Measurements from ENCODE around the gene UMAD1.
"Not testable (repeated sequence)": the region's sequence is repeated elsewhere in the genome, so short reads cannot be mapped to it uniquely, and the experiment has no call there.

The UMAD1 gene

DNA sequence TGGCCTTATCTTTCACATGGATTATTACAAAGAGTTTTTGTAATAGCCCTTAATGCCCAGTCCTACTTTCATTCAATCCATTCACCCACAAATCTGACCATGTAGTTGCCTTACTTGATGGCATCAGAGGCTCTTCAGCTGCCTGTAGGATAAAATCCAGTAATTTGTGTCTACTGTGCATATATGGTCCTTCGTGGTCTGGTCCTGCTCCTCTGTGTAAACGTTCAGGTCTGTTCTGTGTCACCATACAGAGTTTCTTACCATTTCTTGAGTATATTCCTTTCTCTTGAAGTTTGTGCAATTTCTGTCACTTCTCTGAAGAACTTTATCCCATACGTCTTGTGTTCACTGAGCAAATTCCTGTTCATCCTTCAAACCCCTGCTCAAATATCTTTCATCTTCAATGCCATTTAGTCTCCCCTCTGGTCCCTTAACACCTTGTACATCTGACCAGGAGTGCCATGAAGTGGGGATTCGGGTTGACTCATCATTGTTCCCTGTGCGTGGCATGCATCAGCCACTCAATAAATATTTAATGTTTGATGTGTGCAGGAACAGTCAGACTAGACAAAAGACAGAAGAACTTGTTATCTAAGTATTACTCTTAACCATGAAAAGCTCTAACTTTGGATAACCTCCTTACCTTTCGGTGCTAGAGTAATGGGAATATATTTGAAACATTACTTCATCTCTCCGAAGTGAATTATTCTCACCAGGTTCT is 176.4 kb downstream of the UMAD1 start:
- TF ChIP-seq, protein P1, sequence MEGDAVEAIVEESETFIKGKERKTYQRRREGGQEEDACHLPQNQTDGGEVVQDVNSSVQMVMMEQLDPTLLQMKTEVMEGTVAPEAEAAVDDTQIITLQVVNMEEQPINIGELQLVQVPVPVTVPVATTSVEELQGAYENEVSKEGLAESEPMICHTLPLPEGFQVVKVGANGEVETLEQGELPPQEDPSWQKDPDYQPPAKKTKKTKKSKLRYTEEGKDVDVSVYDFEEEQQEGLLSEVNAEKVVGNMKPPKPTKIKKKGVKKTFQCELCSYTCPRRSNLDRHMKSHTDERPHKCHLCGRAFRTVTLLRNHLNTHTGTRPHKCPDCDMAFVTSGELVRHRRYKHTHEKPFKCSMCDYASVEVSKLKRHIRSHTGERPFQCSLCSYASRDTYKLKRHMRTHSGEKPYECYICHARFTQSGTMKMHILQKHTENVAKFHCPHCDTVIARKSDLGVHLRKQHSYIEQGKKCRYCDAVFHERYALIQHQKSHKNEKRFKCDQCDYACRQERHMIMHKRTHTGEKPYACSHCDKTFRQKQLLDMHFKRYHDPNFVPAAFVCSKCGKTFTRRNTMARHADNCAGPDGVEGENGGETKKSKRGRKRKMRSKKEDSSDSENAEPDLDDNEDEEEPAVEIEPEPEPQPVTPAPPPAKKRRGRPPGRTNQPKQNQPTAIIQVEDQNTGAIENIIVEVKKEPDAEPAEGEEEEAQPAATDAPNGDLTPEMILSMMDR (IDR thresholded peaks at IDR 0.05) = no peak
- Histone ChIP-seq H3K36me3 (no peaks in the 10 kb centered on the region), H3K4me1 (no peaks in the 10 kb centered on the region), H3K27ac (no peak overlapping the region), H3K4me3 (no peak overlapping the region), H3K27me3 (no peaks in the 10 kb centered on the region), H3K9me3 (no peaks in the 10 kb centered on the region)
- DNase-seq = no peak
- intact Hi-C loops (cut with DNase I; ENCODE audit: low total_unique reads) = no loop called here

DNA sequence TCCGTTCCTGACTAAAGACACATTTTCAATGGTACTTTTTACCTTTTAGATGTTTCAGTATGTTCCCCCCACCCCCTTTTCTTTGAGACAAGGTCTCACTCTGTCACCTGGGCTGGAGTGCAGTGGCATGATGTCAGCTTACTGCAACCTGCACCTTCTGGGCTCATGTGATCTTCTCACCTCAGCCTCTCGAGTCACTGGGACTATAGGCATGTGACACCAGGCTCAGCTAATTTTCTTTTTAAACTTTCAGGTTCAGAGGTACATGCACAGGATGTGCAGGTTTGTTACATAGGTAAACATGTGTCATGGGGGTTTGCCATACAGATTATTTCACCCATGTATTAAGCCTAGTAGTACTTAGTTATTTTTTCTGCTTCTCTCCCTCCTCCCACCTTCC is 177.2 kb downstream of the UMAD1 start:
- Histone ChIP-seq H3K27me3 (no peaks in the 10 kb centered on the region), H3K27ac (no peak overlapping the region), H3K36me3 (no peaks in the 10 kb centered on the region), H3K4me1 (no peaks in the 10 kb centered on the region), H3K4me3 (no peak overlapping the region), H3K9me3 (no peaks in the 10 kb centered on the region)
- no peak for DNase-seq
- TF ChIP-seq, protein P1 (IDR thresholded peaks at IDR 0.05) = no peak
- intact Hi-C loops (cut with DNase I; ENCODE audit: low total_unique reads) = no loop called here

DNA sequence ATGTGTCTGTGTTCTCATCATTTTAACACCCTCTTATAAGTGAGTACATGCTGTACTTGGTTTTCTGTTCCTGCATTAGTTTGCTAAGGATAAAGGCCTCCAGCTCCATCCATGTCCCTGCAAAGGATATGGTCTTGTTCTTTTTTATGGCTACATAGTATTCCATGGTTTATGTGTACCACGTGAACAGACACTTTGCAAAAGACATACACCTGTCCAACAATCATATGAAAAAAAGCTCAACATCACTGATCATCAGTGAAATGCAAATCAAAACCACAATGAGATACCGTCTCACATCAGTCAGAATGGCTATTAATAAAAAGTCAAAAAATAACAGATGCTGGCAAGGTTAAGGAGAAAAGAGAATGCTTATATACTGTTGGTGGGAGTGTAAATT is 177.6 kb downstream of the UMAD1 start:
- intact Hi-C loops (cut with DNase I; ENCODE audit: low total_unique reads); H3K9me3 ChIP-seq; H3K27ac ChIP-seq; H3K27me3 ChIP-seq; H3K36me3 ChIP-seq; H3K4me3 ChIP-seq; H3K4me1 ChIP-seq; DNase-seq: not testable (repeated sequence)

DNA sequence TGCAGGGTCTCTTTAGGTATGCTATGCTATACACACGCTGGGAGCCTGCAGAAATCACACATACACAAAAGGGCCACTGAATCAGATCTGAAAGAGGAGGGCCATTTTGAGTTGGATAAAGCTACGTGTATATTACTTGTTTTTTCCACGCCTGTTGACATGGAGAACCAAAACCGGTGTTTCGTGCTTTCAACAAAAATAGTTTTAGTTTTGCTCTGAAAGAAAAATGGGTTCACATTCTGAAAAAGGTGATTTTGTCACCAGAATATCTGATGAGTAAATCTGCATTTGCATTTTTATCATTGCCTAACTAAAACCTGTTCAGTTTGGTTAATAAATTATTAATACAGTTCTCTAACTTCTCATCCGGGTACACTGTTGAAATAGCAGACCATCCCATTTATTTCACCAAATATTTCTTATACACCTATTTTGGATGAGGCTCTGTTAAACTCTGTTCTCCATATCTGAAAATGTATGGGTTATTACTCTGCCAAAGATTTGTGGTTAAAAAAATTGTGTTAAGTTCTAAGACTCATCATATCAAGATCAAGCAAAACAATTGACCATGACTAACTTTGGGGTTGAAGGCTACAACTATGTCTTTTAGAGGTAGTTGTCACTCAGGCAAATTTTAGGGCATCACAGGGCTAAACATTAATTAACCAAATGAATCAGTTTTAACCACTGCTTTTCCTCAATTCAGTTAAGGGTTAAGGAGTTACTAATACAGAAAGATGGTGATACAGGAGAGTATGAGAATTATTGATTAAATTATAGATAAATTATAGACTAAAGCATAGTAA is 179.1 kb downstream of the UMAD1 start:
- TF ChIP-seq, protein P1 (IDR thresholded peaks at IDR 0.05) = no peak
- Histone ChIP-seq H3K27ac (no peak overlapping the region), H3K4me3 (no peak overlapping the region), H3K9me3 (no peaks in the 10 kb centered on the region), H3K4me1 (no peaks in the 10 kb centered on the region), H3K36me3 (no peaks in the 10 kb centered on the region), H3K27me3 (no peaks in the 10 kb centered on the region)
- intact Hi-C loops (cut with DNase I; ENCODE audit: low total_unique reads) = no loop called here
- DNase-seq = no peak

DNA sequence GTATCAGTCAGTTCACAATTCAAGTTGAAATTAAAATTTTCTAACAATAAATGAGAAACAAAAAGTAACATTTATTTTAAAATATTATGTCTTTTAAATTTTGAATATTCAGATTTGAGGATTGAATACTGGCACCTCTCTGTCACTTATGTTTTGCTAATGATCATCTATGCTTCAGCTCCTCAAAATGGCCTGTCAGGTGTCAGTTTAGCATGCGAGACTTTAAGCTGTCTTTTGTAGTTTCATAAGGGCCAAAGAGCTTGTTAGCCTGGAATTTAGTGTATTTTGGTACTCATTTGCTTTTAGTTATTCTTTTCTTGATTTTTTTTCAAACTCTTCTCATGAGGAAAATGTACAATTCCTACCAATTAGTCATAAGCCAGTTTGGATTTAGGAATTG is 179.9 kb downstream of the UMAD1 start:
- H3K4me1 ChIP-seq = no peaks in the 10 kb centered on the region
- TF ChIP-seq, protein P1 (IDR thresholded peaks at IDR 0.05) = no peak
- no peak overlapping the region for H3K4me3 ChIP-seq
- intact Hi-C loops (cut with DNase I; ENCODE audit: low total_unique reads) = no loop called here
- no peaks in the 10 kb centered on the region for H3K36me3 ChIP-seq
- no peak for DNase-seq
- no peaks in the 10 kb centered on the region for H3K27me3 ChIP-seq
- no peak overlapping the region for H3K27ac ChIP-seq
- no peaks in the 10 kb centered on the region for H3K9me3 ChIP-seq

DNA sequence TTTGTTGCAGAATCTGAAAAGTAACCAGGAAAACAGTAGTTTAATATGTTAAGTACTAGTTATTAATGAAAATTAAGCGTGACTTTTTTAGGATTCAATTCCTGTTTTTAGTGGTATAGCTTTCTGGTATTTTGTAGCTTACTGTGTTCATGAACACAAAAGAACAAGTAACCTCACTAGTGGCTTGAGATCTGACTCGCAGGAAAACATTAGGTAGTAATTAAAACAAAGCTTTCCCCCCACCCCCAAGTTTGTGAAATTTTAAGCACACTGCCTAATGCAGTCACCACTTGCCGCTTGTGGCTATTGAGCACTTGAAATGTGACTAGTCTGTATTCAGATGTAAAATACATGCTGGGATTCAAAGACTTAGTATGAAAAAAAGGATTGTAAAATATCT is 180.4 kb downstream of the UMAD1 start:
- intact Hi-C loops (cut with DNase I; ENCODE audit: low total_unique reads) = no loop called here
- no peak for DNase-seq
- TF ChIP-seq, protein P1 (IDR thresholded peaks at IDR 0.05) = no peak
- Histone ChIP-seq H3K4me1 (no peaks in the 10 kb centered on the region), H3K27me3 (no peaks in the 10 kb centered on the region), H3K4me3 (no peak overlapping the region), H3K27ac (no peak overlapping the region), H3K36me3 (no peaks in the 10 kb centered on the region), H3K9me3 (no peaks in the 10 kb centered on the region)
